OCI-LY1 (cell line): ENCODE data around the gene RAD51B.

Source experiments
- H2AFZ ChIP-seq: fragments of 200-600 bp; sonication (generic), shearing (Covaris generic); 2 replicates; pipeline ENCODE4 v1.6.0; 2014; ENCODE audit warnings: antibody characterized with exemption, mild to moderate bottlenecking, low read length
- H3F3A ChIP-seq: fragments of 200-600 bp; sonication (generic), shearing (Covaris generic); 2 replicates; pipeline ENCODE4 v1.6.0; 2014; ENCODE audit warnings: mild to moderate bottlenecking, antibody characterized with exemption, low read length, moderate library complexity; ENCODE audit not compliant: insufficient read depth
- H3K27ac ChIP-seq: fragments of 200-600 bp; sonication (generic); 2 replicates; pipeline ENCODE4 v1.5.1; 2014; ENCODE audit warnings: low read length, mixed run types, mild to moderate bottlenecking, low read depth; ENCODE audit not compliant: poor library complexity, severe bottlenecking
- H3K27me3 ChIP-seq: fragments of 200-600 bp; sonication (generic); 2 replicates; pipeline ENCODE4 v1.6.0; 2014; ENCODE audit warnings: antibody characterized with exemption, mild to moderate bottlenecking, low read length, moderate library complexity; ENCODE audit not compliant: insufficient read depth
- H3K36me3 ChIP-seq: fragments of 200-600 bp; sonication (generic); 2 replicates; pipeline ENCODE4 v1.6.1; 2014; ENCODE audit warnings: mild to moderate bottlenecking, antibody characterized with exemption, low read length, moderate library complexity, mixed read lengths; ENCODE audit not compliant: insufficient read depth
- H3K4me1 ChIP-seq: fragments of 200-600 bp; sonication (generic); 2 replicates; pipeline ENCODE4 v1.5.1; 2014; ENCODE audit warnings: mild to moderate bottlenecking, low read length, moderate library complexity; ENCODE audit not compliant: insufficient read depth, severe bottlenecking
- H3K4me2 ChIP-seq: fragments of 200-600 bp; sonication (generic), shearing (Covaris generic); 2 replicates; pipeline ENCODE4 v1.6.1; 2014; ENCODE audit warnings: low read length
- H3K4me3 ChIP-seq: fragments of 200-600 bp; sonication (generic); 2 replicates; pipeline ENCODE4 v1.5.1; 2014; ENCODE audit warnings: low read length, low read depth, mild to moderate bottlenecking, mixed read lengths; ENCODE audit not compliant: poor library complexity, severe bottlenecking
- H3K79me2 ChIP-seq: fragments of 200-600 bp; shearing (Covaris generic); 2 replicates; pipeline ENCODE4 v1.6.1; 2016; ENCODE audit warnings: mixed run types, low read length, mixed read lengths; ENCODE audit not compliant: insufficient read depth
- H3K9ac ChIP-seq: fragments of 200-600 bp; sonication (generic), shearing (Covaris generic); 2 replicates; pipeline ENCODE4 v1.6.1; 2014; ENCODE audit warnings: mild to moderate bottlenecking, low read length, mixed read lengths
- H3K9me2 ChIP-seq: fragments of 200-600 bp; sonication (generic), shearing (Covaris generic); 2 replicates; pipeline ENCODE4 v1.6.1; 2014; ENCODE audit warnings: low read depth, mild to moderate bottlenecking, low read length, mixed read lengths
- H3K9me3 ChIP-seq: fragments of 200-600 bp; shearing (Covaris generic); 2 replicates; pipeline ENCODE4 v1.6.1; 2014; ENCODE audit warnings: low read length, mixed read lengths
- H4K20me1 ChIP-seq: fragments of 200-600 bp; sonication (generic), shearing (Covaris generic); 2 replicates; pipeline ENCODE4 v1.6.0; 2016; ENCODE audit warnings: mild to moderate bottlenecking, low read length; ENCODE audit not compliant: insufficient read depth
- EZH2 ChIP-seq: fragments of 200-600 bp; sonication (generic), shearing (Covaris generic); IDR thresholded peaks from 2 replicates; pipeline ENCODE4 v1.8.0; 2017; ENCODE audit warnings: borderline replicate concordance, mixed run types, mild to moderate bottlenecking, antibody characterized with exemption, low read length, moderate library complexity, mixed read lengths
- TF ChIP-seq, protein P1 (sequence below): fragments of 200-600 bp; sonication (generic), shearing (Covaris generic); IDR thresholded peaks from 2 replicates; pipeline ENCODE4 v1.5.1; 2017; ENCODE audit warnings: mild to moderate bottlenecking, antibody characterized with exemption, low read length, moderate library complexity, mixed read lengths

RAD51B gene

GRCh38 chr14:68610251-68610793 lies 790.7 kb downstream of the RAD51B start:
- TF ChIP-seq, protein P1, sequence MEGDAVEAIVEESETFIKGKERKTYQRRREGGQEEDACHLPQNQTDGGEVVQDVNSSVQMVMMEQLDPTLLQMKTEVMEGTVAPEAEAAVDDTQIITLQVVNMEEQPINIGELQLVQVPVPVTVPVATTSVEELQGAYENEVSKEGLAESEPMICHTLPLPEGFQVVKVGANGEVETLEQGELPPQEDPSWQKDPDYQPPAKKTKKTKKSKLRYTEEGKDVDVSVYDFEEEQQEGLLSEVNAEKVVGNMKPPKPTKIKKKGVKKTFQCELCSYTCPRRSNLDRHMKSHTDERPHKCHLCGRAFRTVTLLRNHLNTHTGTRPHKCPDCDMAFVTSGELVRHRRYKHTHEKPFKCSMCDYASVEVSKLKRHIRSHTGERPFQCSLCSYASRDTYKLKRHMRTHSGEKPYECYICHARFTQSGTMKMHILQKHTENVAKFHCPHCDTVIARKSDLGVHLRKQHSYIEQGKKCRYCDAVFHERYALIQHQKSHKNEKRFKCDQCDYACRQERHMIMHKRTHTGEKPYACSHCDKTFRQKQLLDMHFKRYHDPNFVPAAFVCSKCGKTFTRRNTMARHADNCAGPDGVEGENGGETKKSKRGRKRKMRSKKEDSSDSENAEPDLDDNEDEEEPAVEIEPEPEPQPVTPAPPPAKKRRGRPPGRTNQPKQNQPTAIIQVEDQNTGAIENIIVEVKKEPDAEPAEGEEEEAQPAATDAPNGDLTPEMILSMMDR, result no peak; the same call in 1 of the 2 replicates
- no peak for TF ChIP-seq EZH2
- Histone ChIP-seq H3K9me3 (peaks cover 9% of the 10 kb centered on the region; the same call in 1 of the 2 replicates), H3K4me3 (no peak overlapping the region)

DNA sequence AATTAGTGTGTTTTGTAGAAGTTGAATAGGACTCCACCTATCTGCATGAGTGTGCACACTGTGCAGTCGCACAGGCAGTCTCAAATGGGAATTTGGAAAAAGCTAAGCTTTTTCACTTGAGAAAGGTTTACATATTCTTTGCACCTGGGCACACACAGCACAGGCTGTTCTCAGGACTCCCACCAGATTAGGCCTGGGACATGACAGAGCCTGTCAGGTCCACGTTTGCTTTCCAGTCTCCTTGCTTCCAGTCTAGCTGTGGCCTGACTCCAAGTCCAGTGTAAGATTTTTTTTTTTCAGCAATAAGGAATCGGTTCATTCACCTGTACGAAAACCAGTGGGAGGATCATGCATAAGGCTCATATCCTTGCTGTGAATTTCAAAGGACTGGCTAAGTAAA lies 792.0 kb downstream of the RAD51B start:
- no peaks in the 10 kb centered on the region for H4K20me1 ChIP-seq
- no peaks in the 10 kb centered on the region for H3F3A ChIP-seq
- no peak overlapping the region for H2AFZ ChIP-seq
- H3K79me2 ChIP-seq, result no peaks in the 10 kb centered on the region
- no peaks in the 10 kb centered on the region for H3K9me2 ChIP-seq
- H3K9ac ChIP-seq, result no peak overlapping the region
- no peak overlapping the region for H3K4me3 ChIP-seq
- H3K4me2 ChIP-seq, result no peak overlapping the region
- TF ChIP-seq EZH2, result no peak
- TF ChIP-seq, protein P1, result no peak
- H3K4me1 ChIP-seq, result no peaks in the 10 kb centered on the region
- H3K27me3 ChIP-seq, result no peaks in the 10 kb centered on the region
- no peak overlapping the region for H3K27ac ChIP-seq
- peaks cover 14% of the 10 kb centered on the region for H3K9me3 ChIP-seq
- no peaks in the 10 kb centered on the region for H3K36me3 ChIP-seq

More at GRCh38 chr14:68610251-68610793, 790.7 kb downstream of the RAD51B start:
- no peak overlapping the region for H3K9ac ChIP-seq
- no peak overlapping the region for H2AFZ ChIP-seq
- H3K4me2 ChIP-seq, result no peak overlapping the region
- H3K79me2 ChIP-seq, result no peaks in the 10 kb centered on the region
- H4K20me1 ChIP-seq, result no peaks in the 10 kb centered on the region
- H3K9me2 ChIP-seq, result no peaks in the 10 kb centered on the region
- H3K27me3 ChIP-seq, result no peaks in the 10 kb centered on the region
- no peak overlapping the region for H3K27ac ChIP-seq
- no peaks in the 10 kb centered on the region for H3F3A ChIP-seq
- no peaks in the 10 kb centered on the region for H3K36me3 ChIP-seq
- H3K4me1 ChIP-seq, result no peaks in the 10 kb centered on the region

- Histone ChIP-seq H3K27ac (no peak overlapping the region), H3K79me2 (no peaks in the 10 kb centered on the region), H3K36me3 (no peaks in the 10 kb centered on the region), H2AFZ (no peak overlapping the region), H3K4me3 (no peak overlapping the region), H4K20me1 (no peaks in the 10 kb centered on the region), H3K9me3 (peaks cover 19% of the 10 kb centered on the region), H3K4me1 (no peaks in the 10 kb centered on the region), H3K4me2 (no peak overlapping the region), H3F3A (no peaks in the 10 kb centered on the region), H3K27me3 (no peaks in the 10 kb centered on the region), H3K9ac (no peak overlapping the region), H3K9me2 (no peaks in the 10 kb centered on the region)
- TF ChIP-seq, protein P1, result no peak
- TF ChIP-seq EZH2, result no peak
Observed at GRCh38 chr14:68612049-68612448, 792.5 kb downstream of the RAD51B start.
